Stimulated activated CD4-positive, alpha-beta T cell treated with anti-CD3 and anti-CD28 coated beads, Interleukin-1b, Interleukin-23, amount 100 ng/mL, for 24 hours (primary cell): ENCODE results near the gene TTF2.
"Not testable (repeated sequence)": the region's sequence is repeated elsewhere in the genome, so short reads cannot be mapped to it uniquely, and the experiment has no call there.

Experiments
- DNase-seq, 4 experiments: peaks; one replicate each; pipeline ENCODE4 v3.0.0-alpha.2; 2020; ENCODE audit warnings: low read depth in 4 of 4, low spot score in 1 of 4

Gene TTF2

DNA sequence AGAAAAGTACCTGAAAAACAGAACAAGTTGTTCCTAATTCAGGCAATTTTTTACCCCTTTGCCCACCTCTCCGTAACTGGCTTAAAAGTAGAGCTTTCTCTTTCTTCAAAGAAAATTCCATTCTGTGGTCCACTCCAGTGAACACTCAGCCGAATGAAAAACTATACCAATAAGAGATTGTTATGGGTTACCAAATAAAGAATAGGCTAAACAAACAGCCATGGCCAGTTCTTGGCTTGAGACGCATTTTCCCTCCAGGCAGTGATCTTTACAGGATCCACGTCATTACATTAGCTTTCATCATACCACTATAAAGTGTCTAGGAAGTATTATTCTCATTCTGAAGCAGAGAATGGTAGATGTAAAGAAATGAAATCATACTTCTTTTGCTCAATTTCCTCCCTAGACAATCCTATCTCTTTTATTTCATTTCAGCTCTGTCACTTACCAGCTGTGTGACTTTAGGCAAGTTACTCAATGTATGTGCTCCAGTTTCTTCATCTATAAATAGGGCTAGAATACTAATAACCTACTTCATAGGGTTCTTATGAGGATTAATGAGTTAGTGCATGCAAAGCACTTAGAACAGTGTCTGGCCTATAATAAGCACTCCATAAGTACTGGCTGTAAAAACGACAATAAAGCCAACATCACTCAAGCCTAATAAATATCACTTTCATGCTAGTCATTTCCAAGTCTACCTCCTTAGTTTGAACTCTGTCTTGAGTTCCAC is 87.9 kb downstream of the TTF2 start:
- no peak for DNase-seq

DNA sequence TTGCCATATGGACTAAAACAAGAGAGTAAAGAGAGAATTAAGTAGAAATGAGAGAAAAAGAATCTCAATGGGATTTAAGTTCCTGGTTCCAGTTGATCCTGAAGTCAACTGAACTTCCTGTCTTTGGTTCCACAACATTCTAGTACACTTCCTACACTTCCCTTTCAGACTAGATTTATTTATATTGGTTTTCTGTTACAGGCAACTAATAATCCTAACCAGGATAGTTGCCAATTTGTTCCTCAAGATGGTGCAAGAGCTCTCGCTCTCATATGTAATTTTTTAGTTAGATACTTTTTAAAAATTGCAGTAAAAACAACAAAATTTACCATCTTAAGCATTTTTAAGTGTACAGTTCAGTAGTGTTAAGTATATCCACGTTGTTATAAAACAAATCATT is 90.2 kb downstream of the TTF2 start:
- no peak for DNase-seq

DNA sequence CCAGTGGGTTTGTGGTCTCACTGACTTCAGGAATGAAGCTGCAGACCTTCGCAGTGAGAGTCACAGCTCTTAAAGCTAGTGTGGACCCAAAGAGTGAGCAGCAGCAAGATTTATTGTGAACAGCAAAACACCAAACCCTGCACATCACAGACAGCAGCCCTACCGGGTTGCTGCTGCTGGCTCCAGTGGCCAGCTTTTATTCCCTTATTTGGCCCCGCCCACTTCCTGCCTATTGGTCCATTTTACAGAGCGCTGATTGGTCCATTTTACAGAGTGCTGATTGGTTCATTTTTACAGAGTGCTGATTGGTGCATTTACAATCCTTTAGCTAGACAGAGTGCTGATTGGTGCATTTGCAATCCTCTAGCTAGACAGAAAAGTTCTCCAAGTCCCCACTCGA is 91.2 kb downstream of the TTF2 start:
- not testable (repeated sequence) for DNase-seq
